Measurements from ENCODE around the gene TRPV5. TPM values are rescaled to one million over a fixed set of nuclear protein-coding genes. Genes with fewer than 3 reads are reported as not detected.

Gene TRPV5
- total RNA-seq, 2 donors from 2014 or later = not detected

DNA sequence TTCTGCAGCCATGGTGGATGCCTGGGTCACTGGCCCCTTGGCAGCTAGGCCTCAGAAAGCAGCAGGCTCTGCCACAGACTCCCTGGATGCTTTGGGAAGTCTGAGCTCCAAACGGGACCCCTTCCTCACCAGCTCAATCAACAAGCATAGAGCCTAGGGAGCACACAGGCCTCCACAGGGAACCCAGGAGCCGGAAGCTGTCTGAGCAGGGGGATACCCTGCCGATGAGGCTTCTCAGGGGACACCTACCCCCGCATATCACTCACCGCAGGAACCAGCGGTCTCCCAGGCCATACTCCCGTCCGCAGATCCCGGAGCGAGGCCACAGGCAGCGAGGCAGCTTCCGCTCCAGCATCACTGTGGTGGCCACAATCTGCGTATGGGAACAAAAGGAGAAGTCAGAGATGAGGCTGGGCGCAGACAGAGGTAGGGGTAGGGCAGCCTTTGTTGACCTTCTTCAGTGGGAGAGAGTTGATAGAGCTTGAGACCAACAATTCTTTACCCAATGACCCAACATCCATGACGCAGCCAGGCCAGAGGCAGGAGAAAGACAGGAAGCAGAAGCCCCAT, 61.4 kb downstream of the TRPV5 start:
- Histone ChIP-seq H3K36me3 (replicated peaks in 1 of 2; ENCODE audit: insufficient read depth in 1 of 2, low read depth in 2 of 2) (peaks cover 0 to 2% of the 10 kb centered on the region in 2 donors), H3K4me1 (no peaks in the 10 kb centered on the region), H3K9me3 (no peaks in the 10 kb centered on the region), H3K27ac (no peak overlapping the region), H3K27me3 (no peaks in the 10 kb centered on the region), H3K4me3 (no peak overlapping the region)
- TF ChIP-seq, protein P1, sequence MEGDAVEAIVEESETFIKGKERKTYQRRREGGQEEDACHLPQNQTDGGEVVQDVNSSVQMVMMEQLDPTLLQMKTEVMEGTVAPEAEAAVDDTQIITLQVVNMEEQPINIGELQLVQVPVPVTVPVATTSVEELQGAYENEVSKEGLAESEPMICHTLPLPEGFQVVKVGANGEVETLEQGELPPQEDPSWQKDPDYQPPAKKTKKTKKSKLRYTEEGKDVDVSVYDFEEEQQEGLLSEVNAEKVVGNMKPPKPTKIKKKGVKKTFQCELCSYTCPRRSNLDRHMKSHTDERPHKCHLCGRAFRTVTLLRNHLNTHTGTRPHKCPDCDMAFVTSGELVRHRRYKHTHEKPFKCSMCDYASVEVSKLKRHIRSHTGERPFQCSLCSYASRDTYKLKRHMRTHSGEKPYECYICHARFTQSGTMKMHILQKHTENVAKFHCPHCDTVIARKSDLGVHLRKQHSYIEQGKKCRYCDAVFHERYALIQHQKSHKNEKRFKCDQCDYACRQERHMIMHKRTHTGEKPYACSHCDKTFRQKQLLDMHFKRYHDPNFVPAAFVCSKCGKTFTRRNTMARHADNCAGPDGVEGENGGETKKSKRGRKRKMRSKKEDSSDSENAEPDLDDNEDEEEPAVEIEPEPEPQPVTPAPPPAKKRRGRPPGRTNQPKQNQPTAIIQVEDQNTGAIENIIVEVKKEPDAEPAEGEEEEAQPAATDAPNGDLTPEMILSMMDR (IDR thresholded peaks at IDR 0.05) = no peak
- no peak for TF ChIP-seq POLR2A (IDR thresholded peaks at IDR 0.05)
- ATAC-seq (no peak), DNase-seq (no peak)
- WGBS, 2 donors = 82 to 89% methylated on average over 12 to 15 of the region's 15 CpGs
- intact Hi-C loops (cut with DNase I) = loop anchor here (10.0 kb wide), 1 partner anchor 123 kb away; no protein-coding TSS in a partner anchor

GRCh38 chr7:142871260-142872105, 62.1 kb downstream of the TRPV5 start:
- Histone ChIP-seq H3K27me3 (no peaks in the 10 kb centered on the region), H3K4me3 (no peak overlapping the region), H3K4me1 (no peaks in the 10 kb centered on the region), H3K36me3 (replicated peaks in 1 of 2; ENCODE audit: insufficient read depth in 1 of 2, low read depth in 2 of 2) (no peaks in the 10 kb centered on the region), H3K27ac (no peak overlapping the region), H3K9me3 (no peaks in the 10 kb centered on the region)
- WGBS, 2 donors = 87 to 88% methylated on average over 17 to 23 of the region's 23 CpGs
- TF ChIP-seq POLR2A (IDR thresholded peaks at IDR 0.05) = no peak
- TF ChIP-seq, protein P1 (IDR thresholded peaks at IDR 0.05) = no peak
- ATAC-seq (no peak), DNase-seq (no peak)
- intact Hi-C loops (cut with DNase I) = loop anchor here (10.0 kb wide), 1 partner anchor 123 kb away; no protein-coding TSS in a partner anchor

DNA sequence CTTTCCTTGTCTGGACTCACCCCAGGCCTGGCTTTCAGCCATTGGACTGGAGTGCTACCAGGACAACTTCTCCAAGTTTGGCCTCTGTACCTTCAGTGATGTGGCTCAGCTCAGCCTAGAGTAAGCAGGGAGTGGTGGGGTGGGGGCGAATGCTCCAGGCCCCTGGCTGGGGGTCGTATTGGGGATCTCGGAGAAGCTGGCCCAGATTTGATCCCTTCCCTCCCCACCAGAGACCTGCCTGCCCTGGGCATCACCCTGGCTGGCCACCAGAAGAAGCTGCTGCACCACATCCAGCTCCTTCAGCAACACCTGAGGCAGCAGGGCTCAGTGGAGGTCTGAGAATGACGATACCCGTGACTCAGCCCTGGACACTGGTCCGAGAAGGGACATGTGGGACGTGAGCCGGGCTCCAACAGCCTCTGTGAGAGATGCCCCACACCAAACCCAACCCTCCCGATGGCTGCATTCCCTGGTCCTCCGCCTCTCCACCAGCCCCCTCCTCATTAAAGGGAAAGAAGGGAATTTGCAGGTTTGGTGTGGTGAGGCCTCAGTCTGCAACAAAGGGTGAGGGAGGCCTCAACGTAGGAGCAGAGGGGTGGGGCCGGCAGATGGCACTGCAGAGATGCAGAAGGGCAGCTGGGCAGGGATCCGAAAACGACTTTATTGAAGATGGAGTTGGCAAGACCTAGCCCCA, 62.8 kb downstream of the TRPV5 start:
- ATAC-seq = no peak

GRCh38 chr7:142870147-142870559, 63.4 kb downstream of the TRPV5 start:
- WGBS, 2 donors = 65 to 68% methylated on average over 8 of the region's 8 CpGs
- no peaks in the 10 kb centered on the region for H3K36me3 ChIP-seq (replicated peaks in 1 of 2; ENCODE audit: insufficient read depth in 1 of 2, low read depth in 2 of 2)
- DNase-seq (no peak), ATAC-seq (no peak)
- no peaks in the 10 kb centered on the region for H3K4me1 ChIP-seq
- no peaks in the 10 kb centered on the region for H3K27me3 ChIP-seq
- intact Hi-C loops (cut with DNase I) = loop anchor here (10.0 kb wide), 1 partner anchor 125 kb away; no protein-coding TSS in a partner anchor
- TF ChIP-seq, protein P1 (IDR thresholded peaks at IDR 0.05) = no peak
- H3K4me3 ChIP-seq = no peak overlapping the region
- no peaks in the 10 kb centered on the region for H3K9me3 ChIP-seq
- no peak overlapping the region for H3K27ac ChIP-seq

More for the DNA sequence above, 62.8 kb downstream of the TRPV5 start:
- intact Hi-C loops (cut with DNase I) = loop anchor here (10.0 kb wide), 1 partner anchor 124 kb away; no protein-coding TSS in a partner anchor
- Histone ChIP-seq H3K27ac (no peak overlapping the region), H3K36me3 (replicated peaks in 1 of 2; ENCODE audit: insufficient read depth in 1 of 2, low read depth in 2 of 2) (no peaks in the 10 kb centered on the region), H3K4me3 (no peak overlapping the region), H3K4me1 (no peaks in the 10 kb centered on the region), H3K27me3 (no peaks in the 10 kb centered on the region), H3K9me3 (no peaks in the 10 kb centered on the region)
- TF ChIP-seq, protein P1 (IDR thresholded peaks at IDR 0.05) = no peak
- no peak for TF ChIP-seq POLR2A (IDR thresholded peaks at IDR 0.05)
- WGBS, 2 donors = 68 to 74% methylated on average over 11 to 14 of the region's 14 CpGs
- no peak for DNase-seq

All from body of pancreas (tissue), 4 donors.